Measurements from ENCODE around the gene TRABD2B. TPM values are rescaled to one million over a fixed set of nuclear protein-coding genes. Genes with fewer than 3 reads are reported as not detected.

Gene TRABD2B
- total RNA-seq, 4 donors from 2014 or later: 0.35 to 2.5 (median 0.88) TPM

DNA sequence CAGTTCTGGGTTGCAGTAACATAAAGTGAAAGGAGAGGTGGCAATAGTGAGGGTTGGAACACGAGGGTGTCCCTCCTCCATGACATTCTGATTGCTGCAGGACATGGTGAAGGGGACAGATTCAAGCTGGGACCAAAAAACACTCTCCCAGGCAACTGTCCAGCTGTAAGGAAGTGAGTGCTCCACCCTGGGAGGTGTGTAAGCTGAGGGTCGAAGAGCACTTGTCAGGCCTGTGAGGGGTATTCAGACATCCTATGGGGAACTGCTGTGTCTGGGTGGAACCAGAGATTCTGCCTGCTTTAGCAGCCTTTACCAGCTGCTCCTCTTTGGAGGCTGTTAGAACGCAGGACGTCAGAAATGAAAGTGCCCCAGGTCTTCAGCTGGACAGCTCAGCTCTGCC is 212.1 kb downstream of the TRABD2B start:
- no peaks in the 10 kb centered on the region for H3K27me3 ChIP-seq
- no peaks in the 10 kb centered on the region for H3K9me3 ChIP-seq
- no peaks in the 10 kb centered on the region for H3K4me1 ChIP-seq
- no peak for DNase-seq
- no peak overlapping the region for H3K27ac ChIP-seq
- no peak for TF ChIP-seq POLR2A (IDR thresholded peaks at IDR 0.05)
- TF ChIP-seq, protein P1, sequence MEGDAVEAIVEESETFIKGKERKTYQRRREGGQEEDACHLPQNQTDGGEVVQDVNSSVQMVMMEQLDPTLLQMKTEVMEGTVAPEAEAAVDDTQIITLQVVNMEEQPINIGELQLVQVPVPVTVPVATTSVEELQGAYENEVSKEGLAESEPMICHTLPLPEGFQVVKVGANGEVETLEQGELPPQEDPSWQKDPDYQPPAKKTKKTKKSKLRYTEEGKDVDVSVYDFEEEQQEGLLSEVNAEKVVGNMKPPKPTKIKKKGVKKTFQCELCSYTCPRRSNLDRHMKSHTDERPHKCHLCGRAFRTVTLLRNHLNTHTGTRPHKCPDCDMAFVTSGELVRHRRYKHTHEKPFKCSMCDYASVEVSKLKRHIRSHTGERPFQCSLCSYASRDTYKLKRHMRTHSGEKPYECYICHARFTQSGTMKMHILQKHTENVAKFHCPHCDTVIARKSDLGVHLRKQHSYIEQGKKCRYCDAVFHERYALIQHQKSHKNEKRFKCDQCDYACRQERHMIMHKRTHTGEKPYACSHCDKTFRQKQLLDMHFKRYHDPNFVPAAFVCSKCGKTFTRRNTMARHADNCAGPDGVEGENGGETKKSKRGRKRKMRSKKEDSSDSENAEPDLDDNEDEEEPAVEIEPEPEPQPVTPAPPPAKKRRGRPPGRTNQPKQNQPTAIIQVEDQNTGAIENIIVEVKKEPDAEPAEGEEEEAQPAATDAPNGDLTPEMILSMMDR (IDR thresholded peaks at IDR 0.05): no peak
- H3K4me3 ChIP-seq: no peak overlapping the region
- no peaks in the 10 kb centered on the region for H3K36me3 ChIP-seq

DNA sequence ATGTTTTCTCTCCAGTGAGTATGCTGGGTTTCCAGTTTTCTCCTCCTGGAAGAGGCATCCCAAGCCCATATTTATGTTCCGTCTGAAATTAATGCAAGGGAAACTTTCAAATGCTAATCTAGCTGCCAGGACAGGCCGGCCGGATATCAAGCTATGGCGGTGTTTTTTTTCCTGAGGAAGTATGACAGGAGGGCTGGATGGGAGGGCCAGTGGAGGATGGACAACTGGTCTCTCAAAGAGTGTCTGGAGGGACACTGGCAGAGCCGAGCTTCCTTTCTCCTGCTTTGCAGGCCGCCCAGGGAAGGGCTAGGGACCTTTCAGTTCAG is 212.7 kb downstream of the TRABD2B start:
- DNase-seq: no peak
- Histone ChIP-seq H3K4me1 (no peaks in the 10 kb centered on the region), H3K27me3 (no peaks in the 10 kb centered on the region), H3K4me3 (no peak overlapping the region), H3K27ac (no peak overlapping the region), H3K9me3 (no peaks in the 10 kb centered on the region), H3K36me3 (no peaks in the 10 kb centered on the region)
- no peak for TF ChIP-seq POLR2A (IDR thresholded peaks at IDR 0.05)
- TF ChIP-seq, protein P1 (IDR thresholded peaks at IDR 0.05): no peak

DNA sequence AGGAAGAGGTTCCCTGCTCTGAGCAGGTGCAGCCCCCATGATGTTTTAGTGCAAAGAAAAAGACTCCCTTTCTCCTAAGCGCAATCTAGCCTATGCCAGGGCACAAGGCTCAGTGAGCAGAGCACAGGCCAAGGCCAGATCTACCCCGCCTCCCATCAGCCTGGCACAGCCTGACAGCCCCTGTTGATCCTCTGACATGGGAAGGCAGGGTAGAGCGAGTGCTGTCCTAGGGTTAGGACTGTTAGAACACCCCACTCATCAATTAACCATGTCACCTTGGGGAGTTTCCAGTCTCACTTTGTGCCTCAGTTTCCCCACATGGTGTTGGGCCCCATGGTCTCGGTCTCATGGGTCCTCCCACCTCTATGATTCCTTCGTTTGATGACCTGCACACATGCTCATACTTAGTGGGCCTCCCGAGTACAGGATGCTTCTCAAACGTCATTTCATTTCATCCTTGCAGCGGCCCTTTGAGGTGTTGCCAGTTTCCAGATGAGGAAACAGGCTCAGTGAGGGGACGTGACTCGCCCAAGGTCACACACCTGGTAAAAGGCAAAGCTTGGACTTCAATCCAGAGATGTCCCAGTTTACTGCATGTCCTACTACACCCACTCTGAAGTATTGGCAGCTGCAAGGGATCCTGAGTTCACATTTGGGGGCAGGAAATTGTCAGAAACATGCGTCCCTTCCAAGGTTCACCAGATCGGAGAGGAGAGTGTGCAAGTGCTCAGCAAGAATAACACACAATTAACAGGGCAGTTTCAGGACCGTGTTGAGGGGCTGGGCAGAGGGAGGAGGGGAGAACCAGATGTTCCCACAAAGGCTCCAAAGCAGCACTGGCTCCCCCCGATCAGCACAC is 213.3 kb downstream of the TRABD2B start:
- TF ChIP-seq POLR2A (IDR thresholded peaks at IDR 0.05): no peak
- TF ChIP-seq, protein P1 (IDR thresholded peaks at IDR 0.05): no peak
- Histone ChIP-seq H3K4me3 (no peak overlapping the region), H3K9me3 (no peaks in the 10 kb centered on the region), H3K27me3 (no peaks in the 10 kb centered on the region), H3K4me1 (no peaks in the 10 kb centered on the region), H3K27ac (no peak overlapping the region), H3K36me3 (no peaks in the 10 kb centered on the region)
- DNase-seq: no peak

DNA sequence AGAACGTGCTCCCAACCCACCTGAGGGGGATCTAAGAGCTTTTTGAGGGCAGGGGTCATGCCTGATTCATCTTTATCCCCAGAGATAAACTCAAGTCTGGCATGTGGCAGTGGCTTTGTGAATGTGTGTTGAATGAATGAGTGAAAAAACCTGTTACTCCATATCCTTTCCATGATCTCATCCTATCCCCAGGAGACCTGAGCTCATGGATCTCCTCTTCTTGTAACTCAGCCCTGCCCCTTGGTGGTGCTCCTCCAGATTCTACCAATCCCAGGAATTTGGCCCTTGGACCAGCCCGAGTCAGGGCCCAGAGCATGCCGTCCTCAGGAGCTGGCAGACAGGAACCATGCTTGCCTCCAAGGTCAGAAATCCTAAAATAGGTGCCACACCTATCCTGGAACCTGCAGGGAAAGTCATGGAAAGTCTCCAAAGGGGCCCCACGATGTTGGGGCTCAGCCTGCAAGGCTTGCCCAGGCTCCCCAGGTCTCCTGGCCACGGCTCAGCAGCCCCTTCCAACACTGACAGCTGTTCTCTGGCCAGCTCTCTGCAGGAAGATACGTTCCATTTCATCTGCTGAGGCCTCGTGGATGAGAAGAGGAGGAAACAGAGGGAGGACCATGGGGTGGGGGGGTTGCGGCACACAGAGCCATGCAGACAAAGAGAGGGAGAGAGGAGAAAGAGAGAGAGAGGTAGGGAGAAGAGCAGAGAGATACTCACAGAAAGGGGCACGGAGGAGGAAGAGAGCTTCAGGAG is 214.6 kb downstream of the TRABD2B start:
- TF ChIP-seq, protein P1 (IDR thresholded peaks at IDR 0.05): no peak
- no peak for TF ChIP-seq POLR2A (IDR thresholded peaks at IDR 0.05)
- no peak for DNase-seq
- no peak overlapping the region for H3K4me3 ChIP-seq
- no peaks in the 10 kb centered on the region for H3K36me3 ChIP-seq
- H3K27me3 ChIP-seq: no peaks in the 10 kb centered on the region
- no peaks in the 10 kb centered on the region for H3K9me3 ChIP-seq
- H3K4me1 ChIP-seq: no peaks in the 10 kb centered on the region
- no peak overlapping the region for H3K27ac ChIP-seq

DNA sequence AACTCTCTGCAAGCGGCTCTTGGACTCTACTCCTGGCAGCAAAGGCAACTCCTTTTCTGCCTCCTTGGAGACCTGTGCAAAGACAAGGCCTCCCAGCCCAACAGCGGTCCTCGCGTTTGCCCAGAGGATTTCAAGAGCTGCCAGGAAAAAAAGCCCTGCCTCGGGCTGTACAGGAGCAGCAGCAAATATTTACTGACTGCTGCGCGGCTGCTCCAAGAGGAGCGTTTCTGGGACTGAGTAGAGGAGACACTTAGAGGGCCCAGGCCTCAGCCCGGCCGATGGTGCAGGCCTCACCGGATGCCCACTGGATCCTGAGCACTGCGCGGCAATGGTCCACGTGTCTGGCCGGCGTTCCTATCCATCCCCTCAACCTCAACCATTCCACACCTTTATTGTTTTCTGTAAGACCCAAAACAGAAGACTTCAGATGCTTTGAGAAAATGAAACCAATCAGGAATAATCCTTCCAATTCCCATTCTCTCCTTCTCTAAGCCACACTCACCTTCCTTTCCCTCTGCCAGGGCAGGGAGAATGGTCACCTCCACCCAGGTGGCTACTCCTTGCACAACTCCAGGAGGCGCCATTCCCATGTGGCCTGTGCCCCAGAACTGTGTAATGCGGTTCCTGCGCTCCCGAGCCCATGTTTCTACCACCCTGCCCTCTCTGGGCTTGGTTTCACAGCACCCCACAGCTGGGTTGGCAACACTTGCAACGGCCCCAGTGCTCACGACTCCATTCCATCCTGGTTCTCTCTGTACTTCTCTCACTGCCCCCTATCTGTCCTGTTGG is 215.8 kb downstream of the TRABD2B start:
- no peaks in the 10 kb centered on the region for H3K27me3 ChIP-seq
- H3K27ac ChIP-seq: no peak overlapping the region
- TF ChIP-seq, protein P1 (IDR thresholded peaks at IDR 0.05): no peak
- TF ChIP-seq POLR2A (IDR thresholded peaks at IDR 0.05): no peak
- no peaks in the 10 kb centered on the region for H3K36me3 ChIP-seq
- no peaks in the 10 kb centered on the region for H3K4me1 ChIP-seq
- no peaks in the 10 kb centered on the region for H3K9me3 ChIP-seq
- no peak for DNase-seq
- H3K4me3 ChIP-seq: no peak overlapping the region
